ENCODE results near the gene MTX2.
"Not testable (repeated sequence)": the region's sequence is repeated elsewhere in the genome, so short reads cannot be mapped to it uniquely, and the experiment has no call there.

MTX2 gene

DNA sequence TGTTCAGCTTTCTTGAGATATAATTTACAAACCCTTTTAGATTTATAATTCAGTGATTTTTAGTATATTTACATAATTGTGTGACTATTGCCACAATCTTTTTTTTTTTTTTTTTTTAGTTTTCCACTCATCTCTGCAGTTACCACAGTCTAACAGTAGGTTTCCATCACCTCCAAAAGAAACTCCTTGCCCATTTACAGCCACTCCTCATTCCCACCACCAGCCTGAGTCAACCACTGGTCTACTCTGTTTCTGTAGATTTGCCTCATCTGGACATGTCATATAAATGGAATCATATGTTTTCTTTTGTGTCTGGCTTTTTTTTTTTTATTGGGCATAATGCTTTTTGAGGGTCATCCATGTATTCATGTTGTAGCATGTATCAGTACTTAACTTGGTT is 16.1 kb downstream of the MTX2 start:
- DNase-seq (ENCODE audit: low read depth): no peak

DNA sequence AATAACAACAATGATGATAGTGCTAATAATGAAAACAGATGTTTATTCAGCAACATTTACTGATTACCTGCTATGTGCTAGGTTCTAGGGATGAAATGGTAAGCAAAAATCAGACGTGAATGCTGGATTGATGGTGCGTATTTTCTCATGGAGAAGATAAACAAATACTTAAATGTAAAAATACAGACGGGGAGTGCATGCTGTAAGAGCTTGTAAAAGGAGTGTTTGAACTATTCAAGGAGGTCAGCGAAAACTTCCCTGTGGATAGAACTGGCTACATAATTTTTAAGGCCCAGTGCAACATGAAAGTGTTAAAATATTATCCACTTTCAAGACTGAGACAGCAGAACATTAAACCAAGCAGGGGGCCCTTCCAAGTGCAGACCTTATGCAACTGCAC is 22.1 kb downstream of the MTX2 start:
- DNase-seq (ENCODE audit: low read depth): no peak

DNA sequence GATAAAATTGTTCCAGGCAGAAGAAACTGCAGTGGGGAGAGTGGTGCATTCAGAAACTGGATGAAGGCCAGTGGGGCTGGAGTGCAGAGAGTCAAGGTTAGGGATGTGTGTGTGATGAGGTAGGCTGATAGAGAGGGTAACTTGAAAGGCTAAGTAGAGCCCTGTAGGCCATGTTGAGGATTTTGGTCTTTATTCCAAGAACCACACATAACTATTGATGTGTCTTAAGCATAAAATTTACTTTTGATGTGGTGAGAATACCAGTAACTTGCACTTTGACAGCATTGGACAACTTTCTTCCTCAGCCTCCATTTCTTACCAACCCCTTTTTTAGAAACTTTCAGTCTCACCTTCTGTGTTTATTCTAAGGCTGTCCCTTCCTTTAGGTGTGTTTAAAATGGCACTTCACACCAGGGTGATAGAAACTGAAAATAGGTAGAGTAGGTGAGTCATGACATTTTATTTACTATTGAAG is 22.6 kb downstream of the MTX2 start:
- no peak for DNase-seq (ENCODE audit: low read depth)

DNA sequence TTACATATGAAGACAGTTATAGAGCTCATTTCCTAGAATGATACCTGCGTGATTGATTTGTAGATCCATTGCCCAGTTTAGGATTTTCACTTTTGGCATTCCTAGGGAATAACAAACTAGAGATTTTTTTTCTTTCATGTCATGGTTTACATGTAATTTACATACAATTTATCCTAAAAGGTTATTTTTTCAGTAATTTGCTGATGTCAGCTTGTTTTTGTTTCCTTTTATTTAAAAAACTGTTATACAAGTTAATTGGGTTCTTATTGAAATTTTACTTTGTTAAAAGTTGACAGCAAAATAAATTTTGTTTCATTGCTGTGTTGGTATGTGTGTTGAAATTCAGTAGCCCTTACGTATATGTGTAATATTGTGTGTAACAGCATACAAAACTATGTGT is 23.4 kb downstream of the MTX2 start:
- DNase-seq (ENCODE audit: low read depth): no peak

DNA sequence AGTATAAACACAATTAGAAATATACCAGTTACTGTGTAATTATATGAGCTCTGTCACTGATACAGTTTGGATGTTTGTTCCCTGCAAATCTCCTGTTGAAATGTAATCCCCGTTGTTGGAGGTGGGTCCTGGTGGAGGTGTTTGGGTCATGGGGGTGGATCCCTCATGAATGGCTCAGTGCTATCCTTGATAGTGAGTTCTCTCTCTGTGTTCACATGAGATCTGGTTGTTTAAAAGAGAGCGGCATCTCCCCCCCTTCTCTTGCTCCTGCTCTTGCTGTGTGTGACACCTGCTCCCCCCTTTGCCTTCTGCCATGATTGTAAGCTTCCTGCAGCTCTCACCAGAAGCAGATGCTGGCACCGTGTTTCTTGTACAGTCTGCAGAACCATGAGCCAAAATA is 24.1 kb downstream of the MTX2 start:
- no peak for DNase-seq (ENCODE audit: low read depth)

DNA sequence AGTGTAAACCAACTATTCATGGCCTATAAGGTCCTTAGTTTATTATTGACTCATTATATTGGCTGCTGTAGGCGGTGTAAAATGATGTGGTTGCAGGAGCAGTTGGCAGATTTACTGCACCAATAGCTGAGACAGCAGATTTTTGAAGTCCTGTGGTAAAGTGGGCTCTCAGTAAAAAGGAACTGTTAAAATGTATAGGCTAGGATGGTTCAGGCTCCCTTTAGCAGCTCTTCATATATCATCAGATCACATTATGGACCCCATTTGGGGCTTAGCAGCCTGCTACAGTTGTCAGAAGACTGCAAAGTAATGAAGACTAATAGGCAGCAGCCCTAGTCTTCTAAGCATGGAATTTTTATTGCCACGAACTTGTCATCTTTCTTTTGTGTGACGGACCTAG is 27.8 kb downstream of the MTX2 start:
- no peak for DNase-seq (ENCODE audit: low read depth)

DNA sequence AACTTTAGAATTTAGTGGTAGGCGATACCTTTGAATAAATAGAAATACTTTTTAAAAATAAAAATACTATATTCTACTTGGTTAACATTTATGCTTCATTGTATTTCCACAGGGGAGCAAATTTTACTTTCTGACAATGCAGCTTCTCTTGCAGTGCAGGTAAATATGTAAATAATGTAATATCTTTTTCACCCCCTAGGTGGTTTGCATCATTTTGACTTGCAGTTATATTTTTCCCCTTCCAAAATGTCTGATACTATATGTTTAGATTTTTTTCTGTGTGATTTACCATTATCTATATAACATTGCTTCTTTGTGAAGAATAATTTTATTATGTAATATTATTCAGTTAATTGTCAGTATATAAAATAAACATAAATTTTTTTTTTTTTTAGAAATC is 28.5 kb downstream of the MTX2 start:
- no peak for DNase-seq (ENCODE audit: low read depth)

DNA sequence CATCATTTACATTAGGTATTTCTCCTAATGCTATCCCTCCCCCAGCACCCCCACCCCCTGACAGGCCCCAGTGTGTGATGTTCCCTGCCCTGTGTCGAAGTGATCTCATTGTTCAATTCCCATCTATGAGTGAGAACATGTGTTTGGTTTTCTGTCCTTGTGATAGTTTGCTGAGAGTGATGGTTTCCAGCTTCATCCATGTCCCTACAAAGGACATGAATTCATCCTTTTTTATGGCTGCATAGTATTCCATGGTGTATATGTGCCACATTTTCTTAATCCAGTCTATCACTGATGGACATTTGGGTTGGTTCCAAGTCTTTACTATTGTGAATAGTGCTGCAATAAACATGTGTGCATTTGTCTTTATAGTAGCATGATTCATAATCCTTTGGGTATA is 36.8 kb downstream of the MTX2 start:
- not testable (repeated sequence) for DNase-seq (ENCODE audit: low read depth)

DNA sequence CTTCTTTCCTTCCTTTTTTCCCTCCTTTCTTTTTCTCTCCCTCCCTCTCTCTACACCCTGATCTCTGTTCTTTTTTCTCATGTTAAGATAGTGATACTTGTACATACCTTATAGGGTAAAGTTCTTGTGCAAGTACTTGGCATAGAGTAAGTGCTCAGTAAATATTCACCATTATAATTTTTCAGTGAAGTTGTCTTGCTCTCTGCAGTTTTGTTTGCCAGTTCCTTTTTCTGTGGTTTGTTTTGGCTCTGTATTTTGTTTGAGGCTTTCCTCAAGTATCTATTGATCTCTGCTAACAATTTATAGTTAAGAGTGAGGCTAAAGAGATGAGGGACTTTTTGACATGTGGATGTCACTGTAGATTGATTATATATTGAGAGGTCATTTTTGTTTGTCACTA is 48.0 kb downstream of the MTX2 start:
- DNase-seq (ENCODE audit: low read depth): no peak

DNA sequence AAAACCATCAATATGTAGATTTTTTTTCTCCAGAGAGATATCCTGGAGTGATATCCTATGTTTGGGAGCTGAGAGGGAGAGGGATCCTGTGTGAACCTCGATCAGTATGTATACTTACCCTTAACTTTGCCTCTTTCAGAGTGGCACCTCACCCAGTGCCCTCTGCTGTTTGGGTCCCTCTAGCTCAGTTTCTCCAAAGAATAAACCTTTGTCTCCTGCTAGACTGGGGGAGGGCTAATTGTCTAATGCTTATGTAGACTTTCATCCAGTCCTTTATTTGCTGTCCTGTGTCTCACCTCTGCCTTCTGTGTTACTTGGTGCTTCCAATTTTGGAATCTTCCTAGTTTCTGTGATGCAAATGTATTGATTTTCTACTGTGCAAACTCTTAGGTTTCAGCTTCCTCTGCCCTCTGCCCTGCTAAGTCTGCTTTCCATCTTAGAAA is 48.4 kb downstream of the MTX2 start:
- no peak for DNase-seq (ENCODE audit: low read depth)

DNA sequence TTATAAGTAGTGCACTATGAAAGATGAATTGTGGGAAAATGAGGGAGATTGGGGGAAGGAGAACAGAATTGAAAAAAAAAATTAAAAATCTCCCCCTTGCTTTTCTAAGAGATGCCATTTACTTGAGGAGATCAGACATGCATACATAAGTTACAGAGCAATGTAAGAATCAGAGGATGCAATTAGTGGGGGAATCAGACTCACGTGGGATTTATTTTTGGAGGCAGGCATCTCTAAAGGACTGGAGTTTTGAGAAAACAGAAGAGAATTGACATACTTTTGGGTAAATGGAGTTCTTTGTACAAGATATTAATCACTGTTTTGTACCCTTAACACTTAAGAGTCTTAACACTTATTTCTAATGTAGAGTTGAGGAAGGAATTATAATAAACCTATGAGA is 52.7 kb downstream of the MTX2 start:
- DNase-seq (ENCODE audit: low read depth): no peak

DNA sequence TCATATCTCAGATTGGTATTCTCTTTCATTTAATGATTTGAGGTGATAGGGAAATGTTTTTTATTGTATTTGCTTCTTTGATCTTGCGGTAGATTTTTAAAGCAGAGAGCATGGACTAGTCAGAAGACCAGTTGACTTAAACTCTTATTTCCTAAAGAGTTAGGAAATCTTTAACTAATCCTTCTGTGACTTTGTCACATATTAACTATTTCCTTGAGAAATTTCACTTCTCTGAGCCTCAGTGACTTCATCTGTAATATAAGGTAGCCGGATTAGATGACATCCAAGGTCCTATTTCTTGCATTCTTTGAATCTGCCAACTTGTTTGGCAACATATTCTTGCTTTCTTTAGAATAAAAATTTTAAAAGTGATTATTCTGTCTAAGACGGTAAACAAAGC is 55.6 kb downstream of the MTX2 start:
- DNase-seq (ENCODE audit: low read depth): no peak

DNA sequence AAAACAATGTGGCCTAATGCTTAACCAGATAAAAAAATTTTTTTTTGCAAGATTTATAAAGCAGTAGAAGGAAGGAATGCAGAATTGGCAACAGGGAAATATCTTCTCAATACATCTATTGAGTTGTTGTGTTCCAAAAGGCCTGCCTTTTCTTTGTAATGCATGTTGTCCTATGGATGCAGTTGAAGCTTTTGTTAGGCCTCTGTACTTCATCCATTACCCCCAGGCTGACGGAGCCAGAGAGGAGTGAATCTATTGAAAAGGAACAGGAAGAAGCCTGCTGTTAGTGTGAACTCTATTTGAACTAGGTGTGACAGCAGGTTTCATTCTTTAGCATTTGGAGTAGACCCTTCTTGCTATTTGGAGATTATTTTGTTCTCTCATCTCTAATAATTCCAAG is 56.5 kb downstream of the MTX2 start:
- no peak for DNase-seq (ENCODE audit: low read depth)

DNA sequence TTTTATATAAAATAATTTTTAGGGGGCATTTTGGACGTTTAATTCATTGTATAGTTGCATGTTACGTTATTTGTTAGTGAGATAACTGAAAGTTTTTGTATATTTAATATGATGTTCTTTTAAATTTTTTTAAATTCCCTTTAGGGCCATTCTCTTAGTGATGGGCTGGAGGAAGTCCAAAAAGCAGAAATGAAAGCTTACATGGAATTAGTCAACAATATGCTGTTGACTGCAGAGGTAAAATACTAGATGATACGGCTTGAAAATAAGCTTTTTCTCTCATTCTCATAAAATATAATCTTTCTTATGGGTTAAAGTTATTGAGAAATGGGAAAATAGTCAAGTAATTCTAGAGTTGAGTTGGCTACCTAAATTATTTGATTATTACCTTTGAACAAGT is 58.9 kb downstream of the MTX2 start:
- no peak for DNase-seq (ENCODE audit: low read depth)

DNA sequence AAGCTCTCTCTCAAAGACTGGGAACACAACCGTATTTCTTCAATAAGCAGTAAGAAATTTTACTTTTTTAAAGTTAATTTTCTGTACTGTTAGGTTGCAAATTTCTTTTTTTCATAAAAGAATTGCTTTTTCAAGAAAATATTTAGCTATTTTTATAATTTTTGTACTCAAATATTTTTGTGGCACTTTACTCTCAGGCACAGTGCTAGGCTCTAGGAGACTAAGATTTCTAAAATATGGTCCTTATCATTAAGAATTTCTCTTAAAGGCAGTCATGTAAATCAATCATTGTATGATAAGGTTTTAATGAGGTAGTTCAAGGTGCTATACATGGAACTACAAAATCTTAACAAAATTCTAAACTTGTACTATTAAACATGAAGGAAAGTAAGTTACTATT is 61.4 kb downstream of the MTX2 start:
- no peak for DNase-seq (ENCODE audit: low read depth)

DNA sequence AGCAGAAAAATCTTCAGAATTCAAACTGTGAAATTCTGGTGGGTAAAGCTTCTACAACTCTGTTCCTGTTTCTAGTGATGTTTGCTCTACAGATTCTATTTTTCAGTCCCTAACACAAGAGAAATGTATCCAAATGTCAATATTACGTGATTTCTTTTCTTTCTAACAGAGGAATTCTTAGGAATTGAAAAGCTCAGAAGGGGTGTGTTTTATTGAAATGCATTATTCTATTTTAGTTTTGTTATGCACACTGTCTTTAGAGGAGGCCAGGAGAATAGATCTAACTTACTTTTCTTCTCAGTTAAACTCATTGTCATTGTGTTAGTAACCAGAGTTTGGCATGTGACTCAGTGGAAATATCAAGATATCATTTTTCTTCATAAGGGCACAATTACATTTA is 62.4 kb downstream of the MTX2 start:
- no peak for DNase-seq (ENCODE audit: low read depth)

DNA sequence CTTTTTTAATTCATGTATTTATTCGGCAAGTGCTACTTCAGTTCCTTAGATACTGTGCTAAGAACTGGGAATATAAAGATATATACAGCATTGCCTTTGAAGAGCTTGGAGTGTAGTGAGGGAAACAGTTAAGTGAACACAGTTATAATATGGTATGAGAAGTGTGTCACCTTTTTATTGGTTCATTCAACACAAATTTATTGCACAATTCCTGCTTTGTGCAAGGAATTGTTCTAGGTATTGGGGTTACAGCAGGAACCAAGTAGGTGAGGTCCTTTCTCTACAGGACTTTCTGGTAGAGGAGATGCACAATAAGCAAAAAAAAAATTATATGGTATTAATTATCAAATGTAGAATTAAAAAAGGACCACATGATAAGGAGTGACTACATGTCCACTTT is 65.5 kb downstream of the MTX2 start:
- DNase-seq (ENCODE audit: low read depth): no peak

DNA sequence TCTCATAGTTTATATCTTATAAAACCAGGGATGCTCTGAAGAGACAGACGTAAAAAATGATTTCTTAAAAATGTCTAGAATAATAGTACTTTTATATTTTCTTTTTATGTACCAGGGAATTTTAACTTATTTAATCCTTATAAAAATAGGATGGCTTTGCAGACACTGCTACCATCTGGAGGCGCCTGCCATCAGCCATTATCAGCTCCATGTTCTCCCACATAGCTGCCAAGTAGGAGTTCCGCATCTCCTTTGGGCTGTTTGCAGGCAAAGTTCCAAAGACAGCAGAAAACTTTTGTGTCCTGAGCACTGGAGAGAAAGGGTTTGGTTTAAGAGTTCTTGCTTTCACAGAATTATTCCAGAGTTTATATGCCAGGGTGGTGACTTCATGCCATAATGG is 69.2 kb downstream of the MTX2 start:
- no peak for DNase-seq (ENCODE audit: low read depth)

DNA sequence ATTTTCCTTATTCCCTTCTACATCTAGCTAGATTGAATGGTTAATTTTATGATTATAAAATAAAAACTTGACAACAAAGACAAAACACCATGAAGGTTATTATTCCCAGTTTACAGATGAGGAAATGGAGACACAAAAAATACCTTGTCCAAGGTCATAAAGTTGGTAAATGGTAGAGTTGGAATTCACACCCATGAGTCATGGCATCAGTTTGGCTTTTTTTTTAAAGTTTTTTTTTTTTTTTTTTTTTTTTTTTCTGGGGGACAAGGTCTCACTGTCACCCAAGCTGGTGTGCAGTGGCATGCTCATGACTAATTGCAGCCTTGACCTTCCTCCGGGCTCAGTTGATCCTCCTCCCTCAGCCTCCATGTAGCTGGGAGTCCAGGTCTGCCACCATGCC is 70.0 kb downstream of the MTX2 start:
- no peak for DNase-seq (ENCODE audit: low read depth)

DNA sequence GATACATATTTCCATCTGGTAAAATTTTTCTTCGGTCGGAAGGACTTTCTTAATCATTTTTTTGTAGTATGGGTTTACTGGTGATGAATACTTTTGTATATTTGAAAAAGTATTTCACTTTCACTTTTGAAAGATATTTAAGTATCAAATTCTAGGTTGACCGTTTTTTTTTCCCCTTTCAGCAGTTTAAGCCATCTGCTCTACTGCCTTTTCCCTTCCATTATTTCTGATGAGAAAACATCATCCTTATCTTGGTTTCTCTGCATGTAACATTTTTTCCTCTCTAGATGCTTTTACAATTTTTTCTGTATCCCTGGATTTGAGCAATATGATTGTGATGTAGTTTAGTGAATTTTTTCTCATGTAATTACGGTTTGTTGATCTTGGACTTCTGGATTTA is 87.0 kb downstream of the MTX2 start:
- DNase-seq (ENCODE audit: low read depth): no peak

DNA sequence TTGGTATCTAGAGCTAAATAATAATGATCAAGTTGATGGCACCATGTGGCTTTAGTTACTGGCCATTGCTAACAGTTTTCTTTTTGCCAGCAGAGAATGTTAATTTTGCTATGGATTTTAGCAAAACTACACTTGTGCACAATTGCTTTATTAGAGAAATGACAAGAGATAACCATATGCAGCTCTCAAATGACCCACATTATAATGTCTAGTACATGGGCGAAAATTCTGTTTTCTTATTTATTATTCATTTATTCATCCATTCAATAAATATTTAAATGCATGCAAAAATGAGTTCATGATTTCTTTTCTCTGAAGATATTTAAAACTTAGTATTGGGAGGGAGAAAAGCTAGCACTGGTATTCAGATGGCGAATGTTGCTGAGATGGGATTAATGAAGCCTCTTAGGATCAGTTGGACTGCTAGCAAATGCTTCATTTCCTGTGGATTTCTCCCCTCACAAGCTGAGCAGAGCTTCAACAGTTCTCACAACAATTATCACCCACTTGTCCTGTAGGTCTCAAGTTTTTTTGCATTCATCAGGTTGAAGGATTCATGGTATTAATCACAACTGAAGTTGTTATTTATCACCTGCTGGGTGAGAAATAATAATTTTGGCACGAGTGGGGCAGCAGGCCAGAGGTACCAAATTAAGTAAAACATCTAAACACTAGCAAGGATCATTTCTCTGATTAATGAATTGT is 95.2 kb downstream of the MTX2 start:
- no peak for DNase-seq (ENCODE audit: low read depth)

DNA sequence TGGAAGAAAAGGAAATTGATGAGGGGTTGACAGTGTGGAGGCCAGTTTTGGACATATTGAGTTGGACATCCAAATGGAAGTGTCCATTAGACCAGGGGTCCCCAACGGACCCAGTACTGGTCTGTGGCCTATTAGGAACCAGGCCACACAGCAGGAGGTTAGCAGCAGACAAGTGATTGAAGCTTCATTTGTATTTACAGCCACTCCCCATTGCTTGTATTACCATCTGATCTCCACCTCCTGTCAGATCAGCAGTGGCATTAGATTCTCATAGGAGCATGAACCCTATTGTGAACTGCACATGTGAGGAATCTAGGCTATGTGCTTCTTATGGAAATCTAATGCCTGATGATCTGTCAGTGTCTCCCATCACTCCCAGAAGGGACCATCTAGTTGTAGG is 99.1 kb downstream of the MTX2 start:
- no peak for DNase-seq (ENCODE audit: low read depth)

DNA sequence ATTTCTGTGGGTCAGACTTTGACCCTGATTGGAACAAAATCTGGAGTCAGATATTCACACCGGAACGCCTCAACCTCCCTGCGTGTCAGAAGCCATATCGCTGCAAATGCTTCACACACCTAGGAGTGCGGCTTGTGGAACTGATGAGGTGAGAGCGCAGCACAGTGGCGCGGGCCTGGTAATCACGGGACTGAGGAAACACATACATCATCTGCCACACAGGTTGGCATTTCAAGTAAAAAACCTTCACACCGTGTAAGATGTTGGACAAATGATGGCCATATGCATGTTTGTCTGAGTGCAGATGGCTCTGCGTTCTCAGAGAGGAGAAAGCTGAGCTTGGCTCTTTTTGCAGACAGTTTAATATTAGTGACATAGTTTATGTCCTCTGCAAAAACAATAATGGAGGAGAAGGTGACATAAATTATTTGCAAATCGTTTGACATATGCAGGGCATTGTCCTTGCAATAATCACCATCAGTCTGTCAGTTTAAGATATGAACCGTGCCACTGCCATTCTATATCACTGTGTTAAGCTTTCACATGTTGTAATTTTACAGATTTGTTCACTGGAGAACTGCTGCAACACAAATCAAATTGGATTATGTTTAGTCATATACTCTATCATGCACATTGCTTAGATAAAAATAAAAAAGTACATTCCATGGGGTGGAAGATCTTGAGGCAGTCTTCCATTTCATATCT is 101.4 kb downstream of the MTX2 start:
- no peak for DNase-seq (ENCODE audit: low read depth)

DNA sequence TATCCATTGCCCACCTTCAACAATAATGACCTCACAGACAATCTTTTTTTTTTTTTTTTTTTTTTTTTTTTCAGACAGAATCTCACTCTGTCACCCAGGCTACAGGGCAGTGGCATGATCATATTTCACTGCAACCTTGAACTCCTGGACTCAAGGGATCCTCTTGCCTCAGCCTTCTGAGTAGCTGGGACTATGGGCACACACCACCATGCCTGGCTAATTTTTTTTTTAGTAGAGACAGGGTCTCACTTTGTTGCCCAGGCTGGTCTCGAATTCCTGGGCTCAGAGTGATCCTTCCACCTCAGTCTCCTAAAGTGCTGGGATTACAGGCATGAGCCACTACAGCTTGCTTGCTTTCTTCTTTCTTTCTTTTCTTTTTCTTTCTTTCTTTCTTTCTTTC is 103.9 kb downstream of the MTX2 start:
- not testable (repeated sequence) for DNase-seq (ENCODE audit: low read depth)
